HEK293 (cell line): ENCODE results near the gene MRPL55.

Experiments
- CTCF ChIA-PET: fragments of 350-600 bp; formaldehyde crosslinking; extraction: SDS; loops from one replicate; lab custom pipeline; 2021; ENCODE audit warnings: antibody characterized with exemption; lab: Yijun Ruan, JAX
- POLR2A ChIA-PET: fragments of 300-600 bp; formaldehyde crosslinking; extraction: SDS; loops from one replicate; lab custom pipeline; 2020; ENCODE audit warnings: antibody characterized with exemption, inconsistent platforms; lab: Yijun Ruan, JAX
- H3K27ac ChIP-seq: fragments of 200-500 bp; sonication (Bioruptor generic); 2 replicates; pipeline ENCODE4 v1.5.1; 2014; ENCODE audit warnings: low read depth, low read length, control low read depth, inconsistent platforms; ENCODE audit errors: extremely low read depth
- H3K36me3 ChIP-seq, 2 experiments: fragments of 200-500 bp in 1 of 2; sonication (Bioruptor generic) in 1 of 2; 1 replicate in 1 of 2; 2 replicates in 1 of 2; pipeline ENCODE4 v1.5.1; 2014 to 2017; ENCODE audit warnings: inconsistent platforms in 2 of 2, low read length in 2 of 2; ENCODE audit not compliant: control insufficient read depth in 2 of 2, insufficient read depth in 1 of 2
- H3K4me1 ChIP-seq: fragments of 200-500 bp; sonication (Bioruptor generic); 2 replicates; pipeline ENCODE4 v1.5.1; 2014; ENCODE audit warnings: mild to moderate bottlenecking, low read length, inconsistent platforms; ENCODE audit not compliant: control insufficient read depth, insufficient read depth
- H3K4me3 ChIP-seq: 2 replicates; pipeline ENCODE4 v1.5.1; 2011; ENCODE audit warnings: low read depth, mild to moderate bottlenecking, control low read depth, low read length, moderate library complexity
- H3K9me3 ChIP-seq: fragments of 200-500 bp; sonication (Bioruptor generic); 2 replicates; pipeline ENCODE4 v1.5.1; 2014; ENCODE audit warnings: low read depth, low read length, inconsistent platforms; ENCODE audit not compliant: control insufficient read depth, insufficient read depth
- BCL6B ChIP-seq: fragments of 450-650 bp; formaldehyde crosslinking; IDR thresholded peaks from 2 replicates; pipeline ENCODE4 v1.5.1; 2017; ENCODE audit warnings: missing biosample characterization, missing genetic modification characterization
- KLF16 ChIP-seq: fragments of 450-650 bp; formaldehyde crosslinking; IDR thresholded peaks from 2 replicates; pipeline ENCODE4 v1.5.1; 2017; ENCODE audit warnings: missing biosample characterization, missing genetic modification characterization
- MZF1 ChIP-seq: fragments of 450-650 bp; formaldehyde crosslinking; IDR thresholded peaks from 2 replicates; pipeline ENCODE4 v1.5.1; 2017; ENCODE audit warnings: missing biosample characterization, missing genetic modification characterization, borderline replicate concordance
- RBAK ChIP-seq: fragments of 450-650 bp; formaldehyde crosslinking; IDR thresholded peaks from 2 replicates; pipeline ENCODE4 v1.5.1; 2016; ENCODE audit warnings: missing biosample characterization, missing genetic modification characterization
- ZBTB11 ChIP-seq: fragments of 450-650 bp; formaldehyde crosslinking; conservative IDR thresholded peaks from 2 replicates; pipeline ENCODE4 v1.5.1; 2016; ENCODE audit warnings: low read depth, missing biosample characterization, missing genetic modification characterization
- ZBTB17 ChIP-seq: fragments of 450-650 bp; formaldehyde crosslinking; IDR thresholded peaks from 2 replicates; pipeline ENCODE4 v1.5.1; 2016; ENCODE audit warnings: missing biosample characterization, missing genetic modification characterization
- ZNF184 ChIP-seq: fragments of 450-650 bp; IDR thresholded peaks from 2 replicates; pipeline ENCODE4 v1.5.1; 2018; ENCODE audit warnings: missing biosample characterization, mild to moderate bottlenecking, missing genetic modification characterization
- ZNF23 ChIP-seq: fragments of 450-650 bp; formaldehyde crosslinking; IDR thresholded peaks from 2 replicates; pipeline ENCODE4 v1.5.1; 2016; ENCODE audit warnings: missing biosample characterization, missing genetic modification characterization, borderline replicate concordance
- ZNF274 ChIP-seq, 2 experiments: fragments of 200-500 bp in 1 of 2; fragments of 450-650 bp in 1 of 2; sonication (Bioruptor generic) in 1 of 2; formaldehyde crosslinking in 1 of 2; IDR thresholded peaks; 2 replicates each; pipeline versions ENCODE4 v1.5.1 to v1.6.1; 2014 to 2016; ENCODE audit warnings: borderline replicate concordance in 1 of 2, inconsistent platforms in 1 of 2, low read length in 1 of 2, missing biosample characterization in 1 of 2, missing genetic modification characterization in 1 of 2
- ZNF354C ChIP-seq: fragments of 450-650 bp; formaldehyde crosslinking; IDR thresholded peaks from 2 replicates; pipeline ENCODE4 v1.5.1; 2016; ENCODE audit warnings: missing biosample characterization, missing genetic modification characterization, low read depth, borderline replicate concordance
- ZNF654 ChIP-seq: fragments of 450-650 bp; formaldehyde crosslinking; IDR thresholded peaks from 2 replicates; pipeline ENCODE4 v1.5.1; 2016; ENCODE audit warnings: low read depth, missing biosample characterization, missing genetic modification characterization
- ZNF777 ChIP-seq: fragments of 450-650 bp; formaldehyde crosslinking; IDR thresholded peaks from 2 replicates; pipeline ENCODE4 v1.5.1; 2017; ENCODE audit warnings: missing biosample characterization, missing genetic modification characterization, borderline replicate concordance
- ZNF791 ChIP-seq: fragments of 450-650 bp; formaldehyde crosslinking; IDR thresholded peaks from 2 replicates; pipeline ENCODE4 v1.5.1; 2016; ENCODE audit warnings: missing biosample characterization, missing genetic modification characterization
- TF ChIP-seq, protein P1 (sequence below): fragments of 450-650 bp; formaldehyde crosslinking; IDR thresholded peaks from 2 replicates; pipeline ENCODE4 v1.5.1; 2017; ENCODE audit warnings: missing biosample characterization, missing genetic modification characterization

Gene MRPL55

GRCh38 chr1:228117335-228117734 is 8.2 kb upstream of the MRPL55 start:
- CTCF ChIA-PET = no interaction called here
- H3K9me3 ChIP-seq = no peaks in the 10 kb centered on the region
- TF ChIP-seq ZNF791 (tag by site-specific recombination) = no peak
- POLR2A ChIA-PET = no interaction called here
- H3K4me1 ChIP-seq = no peaks in the 10 kb centered on the region
- no peaks in the 10 kb centered on the region for H3K36me3 ChIP-seq
- H3K27ac ChIP-seq = no peak overlapping the region
- H3K4me3 ChIP-seq = no peak overlapping the region

- CTCF ChIA-PET = interaction anchor here (0.9 to 9.9 kb wide), 2 partner anchors 12 to 16 kb away, joined by 3 to 57 read pairs; no protein-coding TSS in a partner anchor
These were observed 5.7 kb upstream of the MRPL55 start for GRCh38 chr1:228114827-228115226.

GRCh38 chr1:228112617-228113016 is 3.5 kb upstream of the MRPL55 start:
- Histone ChIP-seq H3K9me3 (no peaks in the 10 kb centered on the region), H3K36me3 (peaks cover 0 to 4% of the 10 kb centered on the region in 2 experiments; a peak in 1 of 3 replicates), H3K27ac (no peak overlapping the region), H3K4me1 (0 out of 2 replicates have a peak, but pooled peaks cover 3% of the 10 kb centered on the region), H3K4me3 (no peak overlapping the region)
- POLR2A ChIA-PET = no interaction called here
- CTCF ChIA-PET = interaction anchor here (1.4 to 9.9 kb wide), 2 partner anchors 10 to 19 kb away, joined by 4 to 57 read pairs; no protein-coding TSS in a partner anchor
- TF ChIP-seq ZNF777 (tag by site-specific recombination) = no peak
- no peak for TF ChIP-seq ZNF23
- TF ChIP-seq BCL6B (tag by site-specific recombination) = no peak
- no peak for TF ChIP-seq ZNF274 (IDR thresholded peaks at IDR 0.05; ENCODE audit: low read length)
- TF ChIP-seq ZNF274 (tag by site-specific recombination; IDR thresholded peaks at IDR 0.05; ENCODE audit: borderline replicate concordance) = no peak
- no peak for TF ChIP-seq KLF16 (tag by site-specific recombination)
- no peak for TF ChIP-seq ZBTB17
- TF ChIP-seq MZF1 (tag by site-specific recombination) = no peak

More at GRCh38 chr1:228114827-228115226, 5.7 kb upstream of the MRPL55 start:
- Histone ChIP-seq H3K4me3 (no peak overlapping the region), H3K9me3 (no peaks in the 10 kb centered on the region), H3K4me1 (no peaks in the 10 kb centered on the region), H3K36me3 (no peaks in the 10 kb centered on the region), H3K27ac (no peak overlapping the region)
- POLR2A ChIA-PET = no interaction called here
- TF ChIP-seq ZBTB11 = no peak
- no peak for TF ChIP-seq ZNF654 (tag by site-specific recombination)
- TF ChIP-seq ZNF184 = no peak
- TF ChIP-seq KLF16 (tag by site-specific recombination) = no peak
- no peak for TF ChIP-seq BCL6B (tag by site-specific recombination)
- TF ChIP-seq RBAK (tag by site-specific recombination) = no peak
- TF ChIP-seq, protein P1, sequence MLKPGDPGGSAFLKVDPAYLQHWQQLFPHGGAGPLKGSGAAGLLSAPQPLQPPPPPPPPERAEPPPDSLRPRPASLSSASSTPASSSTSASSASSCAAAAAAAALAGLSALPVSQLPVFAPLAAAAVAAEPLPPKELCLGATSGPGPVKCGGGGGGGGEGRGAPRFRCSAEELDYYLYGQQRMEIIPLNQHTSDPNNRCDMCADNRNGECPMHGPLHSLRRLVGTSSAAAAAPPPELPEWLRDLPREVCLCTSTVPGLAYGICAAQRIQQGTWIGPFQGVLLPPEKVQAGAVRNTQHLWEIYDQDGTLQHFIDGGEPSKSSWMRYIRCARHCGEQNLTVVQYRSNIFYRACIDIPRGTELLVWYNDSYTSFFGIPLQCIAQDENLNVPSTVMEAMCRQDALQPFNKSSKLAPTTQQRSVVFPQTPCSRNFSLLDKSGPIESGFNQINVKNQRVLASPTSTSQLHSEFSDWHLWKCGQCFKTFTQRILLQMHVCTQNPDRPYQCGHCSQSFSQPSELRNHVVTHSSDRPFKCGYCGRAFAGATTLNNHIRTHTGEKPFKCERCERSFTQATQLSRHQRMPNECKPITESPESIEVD (tag by site-specific recombination) = no peak
- TF ChIP-seq ZNF354C (tag by site-specific recombination) = no peak
